ENCODE measurements around the gene SLC39A11. TPM values are rescaled to one million over a fixed set of nuclear protein-coding genes. Genes with fewer than 3 reads are reported as not detected.
"Not testable (repeated sequence)": the region's sequence is repeated elsewhere in the genome, so short reads cannot be mapped to it uniquely, and the experiment has no call there.

Gene SLC39A11
- polyA plus RNA-seq, 3 donors, result 27.0 to 30.4 (median 27.4) TPM

DNA sequence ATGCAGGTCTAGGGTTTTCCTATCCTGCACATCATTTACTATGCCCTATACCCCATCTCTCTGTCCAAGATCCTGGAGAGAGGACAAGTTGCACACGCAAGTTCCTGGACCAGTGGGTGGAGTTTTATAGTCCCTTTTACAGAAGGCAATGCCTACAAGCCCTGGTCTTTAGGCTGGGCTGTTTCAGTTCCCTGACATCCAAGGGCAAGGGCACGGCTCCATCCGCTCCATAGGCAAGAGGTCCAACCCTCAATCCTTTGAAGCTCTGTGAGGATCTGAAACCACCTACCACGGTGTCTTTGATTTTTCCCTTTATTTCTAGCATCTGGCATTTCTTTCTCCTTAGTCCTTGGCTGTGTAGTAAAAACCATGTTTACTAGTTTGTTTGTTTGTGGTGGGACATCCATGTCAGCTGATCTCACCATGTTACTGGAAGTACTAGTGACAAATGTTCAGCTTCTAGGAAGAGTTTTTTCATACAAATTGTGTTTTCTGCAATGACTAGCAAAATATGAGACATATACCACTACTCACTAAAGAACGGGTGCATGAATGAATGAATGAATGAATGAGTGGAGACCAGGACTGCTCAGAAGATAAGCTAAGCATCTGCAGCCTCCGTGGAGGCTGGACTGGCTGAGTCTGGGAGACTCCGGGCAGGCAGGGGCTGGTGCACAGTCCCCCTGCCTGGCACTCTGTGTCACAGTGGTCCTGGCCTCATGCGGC, 359.4 kb downstream of the SLC39A11 start:
- no peak for DNase-seq (ENCODE audit: low read depth in 3 of 3, low spot score in 2 of 3)

DNA sequence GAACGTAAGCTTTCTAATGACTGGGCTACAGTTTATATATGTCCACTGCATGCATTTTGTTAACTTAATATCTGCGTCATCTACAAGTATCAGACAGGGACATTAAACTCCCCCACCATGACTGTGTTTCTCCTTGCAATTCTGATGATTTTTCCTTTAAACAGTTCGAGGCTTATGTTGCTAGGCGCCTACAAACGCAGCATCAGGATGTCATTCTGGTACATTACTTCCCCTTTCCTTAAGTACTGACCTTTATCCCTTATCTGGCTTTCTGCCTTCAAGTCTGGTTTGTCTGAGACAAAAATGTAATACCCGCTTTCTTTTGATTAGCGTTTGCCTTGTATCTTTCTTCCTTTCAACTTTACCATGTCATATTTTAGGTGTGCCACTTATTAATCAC, 362.4 kb downstream of the SLC39A11 start:
- DNase-seq (ENCODE audit: low read depth in 3 of 3, low spot score in 2 of 3), result no peak

DNA sequence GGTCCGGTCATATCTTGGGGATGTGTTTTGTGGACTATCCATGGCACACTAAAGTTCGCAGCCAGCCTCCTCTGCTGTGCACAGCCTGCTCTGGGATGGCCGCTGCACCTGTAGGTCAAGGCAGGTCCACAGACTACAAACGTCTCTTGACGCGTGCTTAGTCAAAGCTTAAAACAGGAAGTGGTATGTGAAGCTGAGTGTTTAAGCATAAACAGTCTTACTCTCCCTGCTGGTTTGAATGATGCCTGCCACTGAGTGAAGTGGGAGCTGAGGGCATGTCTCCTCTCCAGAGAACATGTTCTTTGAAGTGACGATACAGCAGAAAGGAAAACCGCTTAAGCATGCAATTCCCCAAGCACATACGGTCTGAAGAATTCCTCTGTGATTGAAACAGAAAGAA, 365.6 kb downstream of the SLC39A11 start:
- DNase-seq (ENCODE audit: low read depth in 3 of 3, low spot score in 2 of 3), result no peak

DNA sequence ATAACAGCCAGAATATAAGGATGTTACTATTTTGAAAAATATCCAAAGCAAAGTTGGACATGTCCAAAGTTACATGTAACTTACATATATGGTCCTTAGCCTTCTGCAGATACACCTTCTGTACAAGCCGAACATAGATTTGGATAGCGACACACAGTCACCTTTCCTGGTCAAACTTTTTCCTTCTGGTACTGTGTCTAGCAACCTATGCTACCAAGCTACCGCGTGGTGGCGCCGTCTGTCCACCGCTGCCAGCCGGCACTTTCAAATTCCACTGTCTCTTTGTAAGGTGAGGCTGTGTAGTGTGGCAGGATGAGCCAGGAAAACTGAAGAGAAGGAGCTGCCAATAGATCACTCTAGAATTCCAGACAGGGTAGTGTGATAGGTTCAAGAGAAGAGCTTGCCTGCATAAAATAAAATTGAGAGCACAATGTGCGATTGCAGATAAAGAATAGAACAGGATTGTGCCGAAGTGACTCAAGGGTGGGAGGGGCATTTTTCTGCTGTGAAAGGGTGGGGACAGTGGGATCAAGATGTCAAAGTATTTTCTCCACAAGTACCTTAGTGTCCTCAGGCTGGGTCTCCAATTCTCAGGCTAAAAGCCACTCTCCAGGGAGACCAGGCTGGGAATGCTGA, 366.9 kb downstream of the SLC39A11 start:
- DNase-seq (ENCODE audit: low read depth in 3 of 3, low spot score in 2 of 3), result no peak

DNA sequence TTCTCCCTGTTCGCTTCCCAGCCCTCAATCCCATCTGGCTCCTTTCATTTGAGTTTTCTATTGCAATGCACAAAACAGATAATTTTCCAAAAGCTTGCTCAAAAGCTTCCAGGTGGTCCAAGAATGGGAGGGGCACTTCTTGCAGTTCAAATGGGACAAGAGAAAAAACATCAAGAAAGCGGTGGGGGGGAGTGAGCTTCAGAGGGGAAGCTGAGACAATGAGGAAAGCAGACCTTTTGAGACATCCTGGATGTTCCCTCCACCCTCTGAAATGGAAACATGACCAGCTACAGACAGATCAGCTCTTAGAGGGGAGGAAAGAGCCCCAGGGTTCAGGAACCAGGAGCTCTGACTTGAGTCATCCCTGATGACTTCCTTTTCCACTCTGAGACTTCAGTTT, 368.2 kb downstream of the SLC39A11 start:
- no peak for DNase-seq (ENCODE audit: low read depth in 3 of 3, low spot score in 2 of 3)

DNA sequence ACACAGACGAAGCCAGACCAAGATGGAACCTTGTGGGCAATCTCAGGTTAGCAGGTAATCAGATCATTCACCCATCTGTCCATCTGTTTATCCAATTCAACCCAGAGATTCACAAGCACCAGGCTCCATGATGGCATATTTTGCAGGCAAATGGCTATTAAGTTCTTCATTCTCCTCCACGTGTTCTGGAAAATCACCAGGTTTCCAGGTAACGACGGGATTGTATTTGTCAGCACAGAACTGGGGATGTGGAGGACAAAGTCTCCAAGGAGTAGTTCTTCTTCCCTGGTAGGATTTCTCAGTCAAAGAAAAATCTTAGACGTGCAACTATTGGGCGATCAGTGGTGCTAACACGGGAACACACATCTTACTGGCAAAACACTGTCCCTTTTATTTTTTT, 368.8 kb downstream of the SLC39A11 start:
- DNase-seq (ENCODE audit: low read depth in 3 of 3, low spot score in 2 of 3), result no peak

DNA sequence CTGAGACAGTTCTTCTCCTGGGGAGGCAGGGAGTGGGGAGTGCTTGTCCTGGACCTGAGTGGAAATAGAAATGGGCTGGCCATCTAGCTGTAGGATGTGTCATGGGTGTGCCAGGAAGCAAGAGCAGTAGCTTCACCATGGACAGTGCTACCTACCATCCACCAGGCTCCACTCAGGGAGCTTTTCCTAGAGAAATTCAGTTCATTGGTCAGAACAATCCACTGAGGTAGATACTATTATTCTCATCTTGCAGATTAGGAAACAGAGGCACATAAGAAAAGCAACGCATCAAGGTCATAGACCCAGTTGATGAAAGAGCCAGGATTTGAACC, 372.0 kb downstream of the SLC39A11 start:
- DNase-seq (ENCODE audit: low read depth in 3 of 3, low spot score in 2 of 3), result no peak

DNA sequence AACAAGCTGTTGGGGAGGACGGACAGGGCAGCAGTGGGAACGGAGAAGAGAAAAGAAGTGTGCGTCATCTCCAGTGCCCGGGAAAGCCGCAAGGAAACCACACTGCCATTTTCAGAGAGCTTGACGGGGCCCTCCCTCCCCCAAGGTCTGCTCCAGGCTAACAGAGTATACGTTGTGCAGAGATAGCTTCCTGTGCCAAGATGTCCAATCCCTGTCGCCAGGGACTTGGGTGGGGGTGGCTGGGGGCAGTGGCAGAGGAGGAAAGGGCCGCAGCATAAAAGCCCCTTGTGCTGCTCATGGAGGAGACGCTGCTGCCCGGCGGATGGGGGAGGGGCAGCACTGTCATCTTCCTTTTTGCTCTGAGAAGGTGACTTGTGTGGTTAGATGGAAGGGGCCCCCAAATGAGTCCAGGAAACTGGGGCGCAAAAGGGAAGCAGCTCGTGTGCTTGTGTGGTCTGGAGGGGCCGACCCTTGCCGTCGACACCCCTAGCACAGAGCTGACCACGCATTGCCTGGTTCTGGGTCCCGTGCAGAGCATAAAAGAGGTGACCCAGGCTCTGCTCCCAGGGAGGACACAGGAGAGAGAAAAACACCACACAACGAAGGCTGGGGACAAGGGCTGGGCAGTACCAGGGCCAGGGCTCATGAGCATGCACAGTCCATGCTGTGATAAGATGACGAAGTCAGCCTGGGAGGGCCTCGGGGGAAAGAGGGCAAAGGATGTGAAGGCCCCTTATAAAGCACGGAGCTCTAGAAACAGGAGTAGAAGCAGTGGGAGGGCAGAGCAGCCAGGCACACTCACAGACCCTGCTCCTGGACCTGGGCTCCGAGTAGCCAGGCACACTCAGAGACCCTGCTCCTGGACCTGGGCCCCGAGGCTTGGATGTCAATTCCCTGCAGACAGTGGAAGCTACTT, 372.7 kb downstream of the SLC39A11 start:
- DNase-seq (ENCODE audit: low read depth in 3 of 3, low spot score in 2 of 3), result no peak

DNA sequence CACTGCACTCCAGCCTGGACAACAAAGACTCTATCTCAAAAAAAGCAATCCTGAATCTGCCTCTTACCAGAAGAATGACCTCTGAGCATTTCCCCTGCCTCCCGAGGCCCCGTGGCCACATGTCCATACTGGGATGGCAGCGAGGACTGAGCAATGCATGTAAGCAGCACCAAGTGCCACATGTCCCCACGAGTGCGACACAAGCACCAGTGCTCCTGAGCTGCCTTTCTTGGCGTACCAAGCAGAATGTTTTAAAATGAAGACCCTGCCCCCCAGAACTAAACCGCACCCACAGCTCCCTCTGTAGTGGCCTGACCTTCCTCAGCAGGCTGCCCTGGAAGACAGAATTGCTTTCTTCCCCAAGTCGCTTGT, 373.3 kb downstream of the SLC39A11 start:
- DNase-seq (ENCODE audit: low read depth in 3 of 3, low spot score in 2 of 3), result no peak

DNA sequence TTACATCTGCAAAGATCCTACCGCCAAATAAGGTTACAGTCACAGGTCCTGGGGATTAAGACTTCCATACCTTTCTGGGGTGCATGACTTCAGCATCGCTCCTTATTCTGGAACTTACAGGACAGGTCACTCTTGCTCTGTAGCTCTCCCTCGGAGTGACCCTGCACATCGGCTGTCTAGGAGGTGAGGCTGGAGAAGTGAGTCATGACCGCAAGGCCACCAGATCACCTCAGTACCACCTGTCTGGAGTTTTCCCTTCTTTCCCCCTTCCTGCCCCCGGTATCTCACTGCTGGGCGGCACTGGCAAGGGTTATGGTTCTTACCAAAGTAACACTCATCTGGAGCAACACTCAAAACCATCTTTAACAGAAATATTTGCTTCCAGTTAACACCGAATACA, 374.8 kb downstream of the SLC39A11 start:
- no peak for DNase-seq (ENCODE audit: low read depth in 3 of 3, low spot score in 2 of 3)

DNA sequence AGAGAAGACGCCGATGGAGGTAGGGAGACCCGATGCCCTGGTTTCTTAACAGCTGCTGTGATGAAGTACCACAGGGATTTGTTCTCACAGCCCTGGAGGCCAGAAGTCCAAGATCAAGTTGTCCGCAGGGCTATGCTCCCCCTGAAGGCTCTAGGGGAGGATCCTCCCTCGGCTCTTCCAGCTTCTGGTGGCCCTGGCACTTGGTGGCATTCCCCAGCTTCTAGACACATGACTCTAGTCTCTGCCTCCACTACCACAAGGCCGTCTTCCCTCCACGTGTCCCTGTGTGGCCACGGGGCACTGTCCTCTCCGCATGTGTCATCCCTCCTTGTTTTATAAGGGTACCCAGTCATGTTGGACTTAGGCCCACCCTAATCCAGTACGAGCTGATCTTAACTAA, 375.2 kb downstream of the SLC39A11 start:
- DNase-seq (ENCODE audit: low read depth in 3 of 3, low spot score in 2 of 3), result no peak

DNA sequence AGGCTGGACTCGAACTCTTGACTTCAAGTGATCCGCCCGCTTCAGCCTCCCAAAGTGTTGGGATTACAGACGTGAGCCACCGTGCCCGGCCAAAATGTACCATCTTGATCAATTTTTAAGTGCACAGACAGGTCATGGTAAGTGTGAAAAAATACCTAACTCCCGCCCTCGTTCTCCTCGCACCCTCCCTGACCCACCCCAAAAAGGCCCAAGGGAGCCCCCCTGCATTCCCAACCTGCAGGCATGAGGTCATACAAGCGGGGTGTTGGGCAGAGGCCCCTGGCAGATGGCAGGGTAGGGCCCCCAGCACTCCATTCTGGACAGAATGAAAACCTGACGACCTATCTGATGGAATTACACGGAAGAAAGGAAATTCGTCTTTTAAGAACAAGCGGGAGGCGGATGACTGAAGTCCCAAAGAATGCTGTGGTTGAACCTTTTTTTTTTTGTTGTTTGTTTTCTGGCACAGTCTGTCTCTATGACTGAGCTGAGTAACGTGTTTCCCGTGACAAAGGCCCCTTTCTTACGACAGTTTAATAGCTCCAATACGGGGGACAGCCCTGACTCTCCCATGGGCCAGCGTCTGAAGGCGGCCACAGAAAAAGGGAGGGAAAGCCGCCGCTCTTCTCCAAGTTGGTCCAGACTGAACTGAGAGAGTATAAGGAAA, 376.4 kb downstream of the SLC39A11 start:
- peak in 1 of 3 donors; percentile 10 for DNase-seq (ENCODE audit: low read depth in 3 of 3, low spot score in 2 of 3)

DNA sequence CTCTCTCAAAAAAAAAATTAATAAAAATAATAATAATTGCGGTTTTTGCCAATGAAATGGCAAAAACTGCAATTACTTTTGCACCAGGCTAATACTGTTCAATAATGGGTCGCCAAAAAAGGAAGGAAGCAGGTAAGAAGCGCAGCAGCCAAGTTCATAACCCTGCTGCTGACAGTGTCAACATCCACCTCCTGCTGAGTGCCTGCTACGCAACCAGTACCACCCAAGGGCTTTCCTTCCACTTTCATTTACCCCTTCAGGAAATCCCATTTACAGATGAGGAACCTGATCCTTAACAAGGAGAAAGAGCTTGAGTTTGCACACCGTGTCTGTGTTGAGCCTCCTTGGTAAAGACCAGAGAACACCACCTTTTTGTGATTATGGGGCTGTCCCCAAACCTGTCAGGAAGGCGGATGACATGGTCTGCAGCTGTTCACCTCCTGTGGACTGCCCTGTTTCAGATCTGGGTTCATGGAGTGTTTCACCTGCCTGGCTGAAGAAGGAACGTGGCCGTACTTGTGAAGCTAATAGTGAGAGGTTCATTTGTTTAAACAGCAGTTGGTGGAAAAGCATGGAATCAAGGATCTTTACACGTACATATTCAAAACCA, 378.0 kb downstream of the SLC39A11 start:
- DNase-seq (ENCODE audit: low read depth in 3 of 3, low spot score in 2 of 3), result no peak

DNA sequence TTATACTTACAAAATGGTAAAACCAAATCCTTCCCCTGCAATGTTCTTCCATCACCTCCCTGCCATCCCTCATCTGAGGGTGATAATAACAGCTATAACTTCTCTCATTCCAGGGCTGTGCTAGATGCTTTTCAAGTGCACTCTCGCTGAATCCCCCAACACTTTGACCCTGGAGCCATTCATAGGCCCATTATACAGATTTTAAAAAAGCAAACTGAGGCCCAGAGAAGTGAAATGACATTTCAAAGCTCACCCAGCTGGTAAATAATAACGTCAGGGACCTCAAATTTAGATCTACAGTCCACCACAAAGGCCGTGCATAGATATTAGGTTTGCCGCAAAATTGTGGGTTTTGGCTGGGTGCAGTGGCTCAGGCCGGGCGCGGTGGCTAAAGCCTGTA, 378.8 kb downstream of the SLC39A11 start:
- DNase-seq (ENCODE audit: low read depth in 3 of 3, low spot score in 2 of 3), result no peak

DNA sequence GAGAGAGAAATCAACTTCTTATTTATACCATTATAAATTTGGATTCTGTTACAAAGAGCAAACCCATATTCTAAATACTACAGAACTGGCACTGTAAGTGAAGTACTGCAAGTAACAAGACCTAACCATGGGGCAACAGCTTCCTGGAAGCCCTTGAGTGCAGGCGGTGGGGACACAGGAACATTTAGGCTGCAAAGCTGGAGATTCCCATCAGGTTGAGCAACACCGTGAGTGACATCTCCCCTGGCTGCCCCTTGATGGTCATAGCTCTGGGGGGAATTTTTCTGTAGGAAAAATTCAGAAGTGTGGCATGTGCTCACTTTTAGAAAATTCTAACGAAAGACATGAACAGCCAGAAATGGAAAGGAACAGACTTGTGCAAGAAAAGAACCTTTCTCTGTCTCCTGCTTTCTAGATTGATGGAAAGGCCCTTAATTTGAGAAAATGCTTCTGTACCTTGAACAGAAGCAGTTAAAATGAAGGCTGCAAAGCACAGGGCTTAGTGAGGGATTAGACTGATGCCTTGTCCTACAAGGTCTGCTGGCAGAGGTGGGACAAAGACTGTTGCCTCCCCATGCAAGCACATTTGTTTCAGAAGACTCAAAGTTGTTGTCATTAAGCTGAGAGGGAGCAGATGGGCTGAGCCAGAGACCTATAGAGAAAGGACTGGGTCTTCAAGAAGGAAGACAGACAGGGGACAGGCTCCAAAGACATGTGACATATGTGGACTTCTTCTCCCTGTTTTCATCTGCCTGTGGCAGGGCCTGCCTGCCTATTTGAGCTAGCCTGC, 380.8 kb downstream of the SLC39A11 start:
- DNase-seq (ENCODE audit: low read depth in 3 of 3, low spot score in 2 of 3), result no peak

DNA sequence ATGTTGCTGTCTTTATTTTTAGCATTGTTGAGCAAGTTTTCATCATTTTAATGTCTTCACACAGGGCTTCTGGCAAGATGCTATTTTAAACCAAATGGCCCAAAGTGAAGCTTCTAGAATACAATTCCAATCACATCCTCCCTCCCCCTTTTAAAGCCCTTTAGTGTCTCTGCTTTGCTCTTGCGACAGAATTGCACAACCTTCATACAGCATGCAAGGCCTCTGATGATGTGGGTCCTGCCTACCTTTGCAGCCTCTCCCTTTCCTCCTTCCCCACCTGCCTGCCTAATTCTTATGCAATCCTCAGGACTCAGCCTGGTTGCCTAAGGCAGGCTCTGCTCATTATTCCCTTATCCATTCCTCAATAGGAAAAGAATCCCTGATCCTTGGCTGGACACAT, 381.7 kb downstream of the SLC39A11 start:
- no peak for DNase-seq (ENCODE audit: low read depth in 3 of 3, low spot score in 2 of 3)

DNA sequence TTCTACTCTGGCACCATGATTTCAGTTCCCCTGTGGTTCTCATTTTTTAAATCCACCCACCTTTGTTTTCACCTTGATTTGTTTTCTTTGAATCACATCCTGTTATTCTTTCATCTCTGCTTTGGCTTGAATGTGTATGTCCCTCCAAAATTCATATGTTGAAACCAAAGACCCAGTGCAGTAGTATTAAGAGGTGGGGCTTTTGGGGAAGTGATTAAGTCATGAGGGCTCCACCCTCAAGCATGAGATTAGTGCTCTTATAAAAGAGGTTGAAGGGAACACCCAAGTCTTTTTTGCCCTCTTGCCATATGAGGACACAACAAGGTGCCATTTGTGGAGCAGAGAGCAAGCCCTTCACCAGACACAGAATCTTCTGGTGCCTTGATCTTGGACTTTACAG, 382.3 kb downstream of the SLC39A11 start:
- DNase-seq (ENCODE audit: low read depth in 3 of 3, low spot score in 2 of 3), result no peak

DNA sequence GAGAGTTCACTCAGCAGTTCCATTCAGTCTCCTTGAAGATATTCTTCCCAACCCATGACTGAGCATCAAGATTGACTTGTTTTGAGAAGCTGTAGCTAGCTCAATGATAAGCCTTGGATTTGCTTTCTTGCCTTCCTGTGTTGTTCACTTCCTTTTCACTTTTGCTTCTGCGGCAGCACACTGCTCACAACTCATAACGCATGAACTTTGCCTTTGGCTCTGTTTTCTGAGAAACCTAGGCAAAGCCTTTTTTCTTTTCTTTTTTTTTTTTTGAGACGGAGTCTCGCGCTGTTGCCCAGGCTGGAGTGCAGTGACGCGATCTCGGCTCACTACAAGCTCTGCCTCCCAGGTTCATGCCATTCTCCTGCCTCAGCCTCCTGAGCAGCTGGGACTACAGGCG, 383.8 kb downstream of the SLC39A11 start:
- not testable (repeated sequence) for DNase-seq (ENCODE audit: low read depth in 3 of 3, low spot score in 2 of 3)

DNA sequence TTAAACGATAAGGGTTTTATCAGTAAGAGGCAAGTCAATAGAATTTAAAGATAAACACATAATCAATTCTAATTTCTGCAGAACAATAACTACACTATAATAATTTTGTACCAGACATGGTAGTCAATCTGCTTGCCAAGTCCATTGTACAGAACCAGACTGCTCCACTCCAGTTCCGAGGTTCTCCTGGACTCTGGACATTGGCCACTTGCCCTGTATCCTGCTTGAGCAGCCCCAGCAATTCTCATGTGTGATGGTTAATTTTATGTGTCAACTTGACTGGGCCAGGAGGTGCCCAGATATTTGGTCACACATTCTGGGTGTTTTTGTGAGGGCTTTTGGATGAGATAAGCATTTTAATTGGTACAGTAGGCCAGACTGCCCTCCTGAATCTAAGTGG, 384.6 kb downstream of the SLC39A11 start:
- no peak for DNase-seq (ENCODE audit: low read depth in 3 of 3, low spot score in 2 of 3)

DNA sequence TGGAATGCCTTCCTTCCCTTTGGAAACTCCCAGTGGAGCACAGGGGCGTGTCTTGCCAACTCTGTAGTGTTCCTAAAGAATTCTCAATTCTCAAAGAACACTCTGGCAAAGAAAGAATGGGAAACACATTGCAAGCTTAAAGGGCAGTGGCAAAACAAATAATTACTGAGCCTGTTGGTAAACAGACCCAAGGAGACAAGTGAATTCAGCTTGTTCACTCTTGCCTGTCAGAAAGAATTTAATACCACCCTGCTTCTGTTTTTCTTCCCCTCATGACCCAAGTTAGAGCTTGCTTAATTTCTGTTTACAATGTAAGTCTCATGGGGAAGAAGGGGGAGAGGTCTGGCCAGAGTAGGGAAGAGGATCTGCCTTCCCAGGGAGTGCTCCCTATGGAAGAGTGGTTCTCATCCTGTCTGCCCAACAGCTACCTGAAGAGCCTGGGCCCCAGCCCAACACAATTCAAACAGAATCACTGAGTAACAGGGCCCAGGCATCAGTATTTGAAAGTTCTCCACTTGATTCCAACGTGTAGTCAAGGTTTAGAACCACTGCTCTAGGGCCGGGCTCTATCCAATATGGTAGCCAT, 386.0 kb downstream of the SLC39A11 start:
- no peak for DNase-seq (ENCODE audit: low read depth in 3 of 3, low spot score in 2 of 3)

All from right renal cortex interstitium (tissue), 3 donors.